Jurkat, Clone E6-1 (cell line): Measurements from ENCODE around the gene GAS2L1.
"Not testable (repeated sequence)": the region's sequence is repeated elsewhere in the genome, so short reads cannot be mapped to it uniquely, and the experiment has no call there.

ENCODE experiments used
- DNase-seq: peaks from one replicate; pipeline ENCODE4 v3.0.0-alpha.2; 2011; ENCODE audit warnings: low read depth, low spot score
- H3K4me3 ChIP-seq: 2 replicates; pipeline ENCODE4 v1.5.1; 2011; ENCODE audit warnings: mild to moderate bottlenecking, low read length, control low read depth, moderate library complexity

GAS2L1 gene

DNA sequence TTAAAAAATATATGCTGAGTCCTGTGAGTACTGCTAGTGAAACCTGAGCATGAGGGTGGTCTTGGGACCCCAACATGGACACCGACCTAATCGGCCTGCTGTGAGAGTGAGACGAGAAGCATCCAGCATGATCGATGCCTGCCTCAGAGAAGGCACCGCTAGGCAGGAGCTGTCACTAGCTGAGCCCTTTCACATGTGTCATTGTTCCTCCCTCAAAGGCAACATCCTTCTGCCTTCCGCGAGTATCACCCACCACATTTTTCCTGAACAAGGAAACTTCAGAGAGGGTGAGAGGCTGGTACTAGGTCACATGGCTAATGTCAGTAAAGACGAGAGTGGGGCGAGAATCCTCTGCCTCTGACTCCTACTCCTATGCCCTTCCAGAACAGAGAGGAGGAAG, 46.3 kb downstream of the GAS2L1 start:
- no peak overlapping the region for H3K4me3 ChIP-seq
- DNase-seq, result no peak

DNA sequence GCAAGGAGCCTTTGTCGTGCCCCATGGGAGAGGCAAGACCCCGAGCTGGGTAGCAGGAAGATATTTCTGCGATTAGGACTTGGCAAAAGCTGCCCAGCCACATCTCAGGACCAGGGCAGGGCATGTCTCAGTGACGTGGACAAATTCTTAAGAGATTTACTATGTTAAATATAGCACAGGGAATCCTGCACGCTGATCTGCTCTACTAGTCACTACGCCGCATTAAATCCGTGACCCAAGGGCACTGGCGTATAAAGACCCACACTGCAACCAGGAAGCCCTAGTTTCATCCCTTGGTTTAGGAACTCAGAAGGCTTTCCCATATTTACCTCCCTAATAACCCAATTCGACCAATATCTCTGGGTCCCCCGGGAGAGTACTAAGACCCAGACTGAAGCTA, 46.8 kb downstream of the GAS2L1 start:
- DNase-seq, result no peak
- no peak overlapping the region for H3K4me3 ChIP-seq

DNA sequence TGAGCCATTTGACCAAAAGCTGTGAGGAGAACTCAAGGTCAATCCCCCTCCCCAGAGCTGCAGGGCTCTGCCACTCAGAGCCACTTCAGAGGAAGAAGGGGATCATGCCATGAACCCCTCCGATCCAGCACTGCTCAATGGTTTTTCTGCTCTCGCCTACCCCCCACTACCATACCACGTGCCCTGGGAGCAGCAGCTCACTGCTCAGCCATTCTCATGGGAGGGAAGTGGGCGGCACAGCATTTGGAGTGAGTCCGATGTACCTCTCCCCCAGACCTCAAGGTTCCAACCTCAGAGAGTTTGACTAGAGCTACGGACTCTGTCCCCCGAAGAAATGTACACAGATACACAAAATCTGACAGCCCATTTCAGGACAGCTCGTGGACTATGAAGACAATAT, 47.4 kb downstream of the GAS2L1 start:
- no peak for DNase-seq
- no peak overlapping the region for H3K4me3 ChIP-seq

DNA sequence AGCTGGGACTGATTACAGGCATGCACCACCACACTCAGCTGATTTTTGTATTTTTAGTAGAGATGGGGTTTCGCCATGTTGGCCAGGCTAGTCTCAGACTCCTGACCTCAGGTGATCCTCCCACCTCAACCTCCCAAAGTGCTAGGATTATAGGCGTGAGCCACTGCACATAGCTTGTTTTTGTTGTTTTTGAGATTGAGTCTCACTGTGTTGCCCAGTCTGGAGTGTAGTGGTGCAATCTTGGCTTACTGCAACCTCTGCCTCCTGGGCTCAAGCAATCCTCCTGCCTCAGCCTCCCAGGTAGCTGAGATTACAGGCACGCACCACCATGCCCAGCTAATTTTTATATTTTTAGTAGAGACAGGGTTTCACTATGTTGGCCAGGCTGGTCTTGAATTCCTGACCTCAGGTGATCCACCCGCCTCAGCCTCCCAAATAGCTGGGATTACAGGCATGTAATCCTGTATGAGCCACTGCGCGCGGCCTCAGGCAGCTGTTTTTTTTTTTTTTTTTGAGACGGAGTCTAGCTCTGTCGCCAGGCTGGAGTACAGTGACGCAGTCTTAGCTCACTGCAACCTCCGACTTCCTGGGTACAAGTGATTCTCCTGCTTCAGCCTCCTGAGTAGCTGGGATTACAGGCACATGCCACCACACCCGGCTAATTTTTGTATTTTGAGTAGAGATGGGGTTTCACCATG, 50.9 kb downstream of the GAS2L1 start:
- DNase-seq, H3K4me3 ChIP-seq: not testable (repeated sequence)

DNA sequence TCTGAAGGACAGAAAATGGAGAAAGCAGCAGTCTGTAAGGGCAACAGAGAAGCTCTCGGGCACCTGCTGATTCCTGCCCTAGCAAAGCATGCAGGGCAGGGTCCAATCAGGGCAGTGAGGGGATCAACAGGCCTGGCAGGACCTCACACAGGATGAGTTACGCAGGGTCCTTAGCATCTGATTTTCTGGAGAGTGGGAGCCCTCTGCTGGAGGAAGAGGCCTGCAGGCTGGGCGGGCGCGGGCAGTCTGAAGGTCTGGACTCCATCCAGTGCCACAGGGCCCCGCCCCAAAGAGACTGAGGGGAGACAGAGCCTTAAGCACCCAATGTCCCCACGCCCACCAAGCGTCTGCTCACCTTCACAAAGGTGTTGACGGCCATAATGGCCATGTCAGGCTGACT, 53.0 kb downstream of the GAS2L1 start:
- DNase-seq, result no peak
- no peak overlapping the region for H3K4me3 ChIP-seq
